KBM-7 (cell line): ENCODE measurements around the gene RTL5.

Source experiments
- DNase-seq: peaks from one replicate; pipeline ENCODE4 v3.0.0-alpha.2; 2015
- in situ Hi-C: fragments of 300-500 bp; cut with MboI; formaldehyde crosslinking; loops from 2 replicates; pipeline ENCODE4 v1.14.3; 2020; ENCODE audit warnings: low sequenced_read_pairs, low pct_unique_long_range_greater_than_20kb, mixed read lengths

Gene RTL5

DNA sequence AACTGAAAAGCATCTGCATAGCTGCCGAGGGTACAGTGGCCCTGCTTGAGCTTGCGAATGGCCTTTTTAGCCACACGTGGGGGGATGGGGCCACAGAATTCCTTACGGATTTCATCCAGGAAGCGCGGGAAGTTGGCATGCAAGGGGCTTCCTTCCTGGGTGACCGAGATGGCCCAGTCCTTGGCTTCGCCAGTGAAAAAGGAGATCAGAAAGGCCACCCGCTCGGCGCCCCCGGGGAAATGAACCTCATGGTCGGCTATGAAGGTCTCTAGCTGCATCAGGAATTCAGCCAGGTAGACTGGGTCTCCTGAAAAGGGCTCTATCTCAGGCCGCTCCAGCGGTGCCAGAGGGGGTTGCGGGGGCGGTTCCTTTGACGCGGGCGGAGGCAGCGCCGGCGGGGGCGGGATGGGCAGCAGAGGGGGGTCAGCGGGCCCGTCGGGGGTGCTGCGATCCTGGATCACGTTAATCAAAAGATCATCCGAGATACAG, 909 bp downstream of the RTL5 start:
- no peak for DNase-seq
- in situ Hi-C loops = no loop called here

DNA sequence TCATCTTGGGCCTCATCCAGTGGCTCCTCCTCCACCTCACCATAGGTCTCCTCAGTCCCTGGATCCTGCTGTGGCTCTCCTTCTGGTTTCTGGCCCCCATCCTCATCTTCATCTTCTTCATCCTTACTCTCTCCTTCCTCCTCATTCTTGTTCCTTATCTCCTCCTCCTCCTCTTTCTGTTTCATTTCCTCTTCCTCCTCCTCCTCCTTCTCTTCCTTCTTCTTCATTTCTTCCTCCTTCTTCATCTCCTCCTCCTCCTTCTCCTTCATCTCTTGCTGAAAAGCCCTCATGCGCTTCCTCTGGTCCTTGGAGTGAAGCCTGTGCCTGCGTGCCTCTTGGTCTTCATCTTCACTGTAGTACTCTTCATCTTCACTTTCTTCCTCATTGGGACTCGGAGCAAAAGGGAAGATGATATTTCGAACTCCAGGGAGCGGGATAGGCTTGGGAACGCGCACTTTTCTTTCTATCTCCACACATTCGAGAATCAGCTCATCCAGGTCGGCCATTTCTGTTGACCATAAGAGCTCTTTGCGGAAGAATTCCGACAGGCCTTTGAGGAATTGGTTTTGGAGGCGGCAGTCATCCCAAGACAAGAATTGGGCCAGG, 1.5 kb downstream of the RTL5 start:
- in situ Hi-C loops = no loop called here
- no peak for DNase-seq

GRCh38 chrX:72129661-72130060, 2.1 kb downstream of the RTL5 start:
- no peak for DNase-seq
- in situ Hi-C loops = no loop called here

- DNase-seq = peak; percentile 62
- in situ Hi-C loops = no loop called here
Measured at GRCh38 chrX:72128881-72129280, 2.8 kb downstream of the RTL5 start.

GRCh38 chrX:72128183-72128834, 3.4 kb downstream of the RTL5 start:
- no peak for DNase-seq
- in situ Hi-C loops = no loop called here

DNA sequence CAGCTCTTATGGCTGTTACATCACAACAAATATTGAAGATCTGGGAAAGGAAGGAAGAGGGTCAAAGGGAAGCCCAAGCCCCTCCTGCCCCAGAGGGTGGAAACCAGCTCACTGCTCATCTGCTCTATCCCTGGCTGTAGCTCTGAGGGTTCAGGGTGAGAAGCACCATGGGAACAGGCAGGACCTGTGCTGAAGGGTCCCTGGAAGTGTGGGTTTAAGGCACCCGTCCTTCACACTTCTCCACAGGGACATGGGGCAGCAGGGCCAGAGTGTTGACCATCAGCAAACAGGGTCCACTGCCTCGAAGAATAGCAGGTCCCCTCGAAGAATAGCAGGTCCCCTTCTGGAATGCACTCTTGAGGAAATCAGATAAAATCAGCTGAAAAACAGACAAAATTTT, 4.4 kb downstream of the RTL5 start:
- no peak for DNase-seq
- in situ Hi-C loops = no loop called here

- in situ Hi-C loops = no loop called here
- peak; percentile 98 for DNase-seq
Measured at GRCh38 chrX:72126539-72127140, 5.1 kb downstream of the RTL5 start.

GRCh38 chrX:72126048-72126415, 5.7 kb downstream of the RTL5 start:
- in situ Hi-C loops = no loop called here
- DNase-seq = no peak

GRCh38 chrX:72125331-72126047, 6.2 kb downstream of the RTL5 start:
- in situ Hi-C loops = no loop called here
- DNase-seq = no peak

DNA sequence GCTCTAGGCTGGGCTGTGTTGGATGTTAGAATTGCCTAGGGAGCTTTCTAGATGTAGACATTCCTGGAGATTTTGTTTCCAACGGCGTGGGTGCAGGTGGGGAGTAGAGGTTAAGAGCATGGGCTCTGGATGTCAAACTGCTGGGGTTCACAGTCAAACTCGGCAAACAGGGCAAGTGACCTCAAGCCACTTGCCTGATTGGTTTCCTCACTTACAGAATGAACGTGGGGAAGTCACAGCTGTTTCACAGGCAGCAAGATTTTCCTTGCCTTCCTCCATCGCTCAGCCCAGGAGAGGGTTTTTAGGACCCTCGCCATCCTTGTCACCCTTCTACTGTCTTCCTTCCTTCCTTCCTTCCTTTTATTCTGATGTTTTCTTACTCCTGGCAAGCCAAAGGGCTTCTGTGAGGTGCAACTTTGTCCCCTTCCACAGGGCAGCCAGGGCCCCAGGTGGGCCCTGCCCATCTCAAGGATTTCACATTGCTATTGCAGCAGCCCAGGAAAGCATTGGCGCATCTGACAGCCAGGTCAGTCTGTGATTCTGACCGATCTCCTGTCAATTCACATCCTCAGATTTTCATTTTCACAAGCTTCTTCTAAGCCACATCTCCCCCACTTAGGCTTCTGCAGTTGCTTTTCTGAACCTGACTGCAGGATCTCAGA, 7.0 kb downstream of the RTL5 start:
- no peak for DNase-seq
- in situ Hi-C loops = no loop called here

DNA sequence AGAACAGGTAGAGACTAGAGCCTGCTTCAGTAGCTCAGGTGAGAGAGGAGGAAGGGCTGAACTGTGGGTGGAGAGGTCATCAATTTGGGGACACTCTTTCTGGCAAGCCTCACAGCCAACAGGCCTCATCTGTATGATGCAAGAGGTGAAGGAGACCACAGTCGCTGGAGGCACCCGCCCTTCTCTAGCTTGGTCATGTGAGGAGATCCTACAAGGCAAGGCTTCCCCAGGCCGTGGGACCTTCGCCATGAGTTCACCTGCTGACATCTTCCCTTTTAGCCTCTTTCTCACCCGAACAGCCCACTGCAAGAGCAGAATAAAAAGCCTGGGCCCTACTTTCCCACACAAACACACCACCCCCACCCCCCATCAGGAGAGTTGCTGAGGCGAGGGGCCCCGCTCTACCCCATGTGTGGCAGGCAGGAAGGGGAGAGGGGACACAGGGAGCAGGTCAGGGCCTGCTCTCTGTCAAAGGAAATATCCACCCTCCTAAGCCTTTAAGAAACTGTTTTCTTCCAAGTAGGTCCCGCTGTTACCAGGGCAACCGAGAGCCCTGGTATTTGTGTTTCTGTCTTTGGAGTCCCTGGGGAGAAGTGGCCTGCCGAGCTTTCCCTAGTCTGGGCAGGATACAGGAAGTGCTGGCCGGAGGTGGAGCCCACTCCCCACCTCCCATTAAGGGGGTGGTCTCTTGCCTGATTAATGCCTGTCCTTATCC, 8.1 kb downstream of the RTL5 start:
- peak; percentile 65 for DNase-seq
- in situ Hi-C loops = no loop called here

DNA sequence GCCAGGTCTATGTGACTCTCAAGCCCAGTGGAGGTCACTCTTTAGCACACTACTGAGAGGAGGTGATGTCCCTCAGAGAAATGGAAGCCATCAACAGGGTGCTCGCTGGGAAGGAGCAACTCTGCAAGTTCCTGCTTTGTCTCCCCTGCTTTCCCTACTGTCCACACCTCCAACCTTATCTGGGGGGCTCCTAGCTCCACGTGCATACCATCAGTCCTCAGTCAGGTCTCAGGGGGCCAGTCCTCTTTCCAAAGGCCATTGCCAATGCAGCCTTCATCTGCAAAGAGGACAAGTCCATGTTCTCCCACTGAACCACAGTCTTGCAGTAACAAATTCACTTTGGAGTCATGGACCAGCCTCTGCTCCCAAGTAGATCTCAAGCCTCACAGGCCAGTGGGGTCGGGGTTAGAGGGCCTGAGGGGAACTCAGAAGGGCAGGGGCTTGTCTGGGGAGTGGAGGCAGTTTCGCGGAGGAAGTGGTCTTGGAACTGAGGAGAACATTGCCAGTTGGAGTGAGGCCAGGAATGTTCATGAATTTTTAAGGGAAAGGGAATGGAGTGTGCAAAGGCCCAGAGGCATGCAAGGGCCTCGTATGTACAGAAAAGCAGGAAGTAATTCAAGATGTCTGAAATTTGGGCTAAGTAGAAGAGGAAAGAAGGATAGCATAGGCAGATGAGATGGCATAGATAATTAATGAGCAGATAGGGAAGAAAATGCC, 8.9 kb downstream of the RTL5 start:
- in situ Hi-C loops = no loop called here
- DNase-seq = no peak

DNA sequence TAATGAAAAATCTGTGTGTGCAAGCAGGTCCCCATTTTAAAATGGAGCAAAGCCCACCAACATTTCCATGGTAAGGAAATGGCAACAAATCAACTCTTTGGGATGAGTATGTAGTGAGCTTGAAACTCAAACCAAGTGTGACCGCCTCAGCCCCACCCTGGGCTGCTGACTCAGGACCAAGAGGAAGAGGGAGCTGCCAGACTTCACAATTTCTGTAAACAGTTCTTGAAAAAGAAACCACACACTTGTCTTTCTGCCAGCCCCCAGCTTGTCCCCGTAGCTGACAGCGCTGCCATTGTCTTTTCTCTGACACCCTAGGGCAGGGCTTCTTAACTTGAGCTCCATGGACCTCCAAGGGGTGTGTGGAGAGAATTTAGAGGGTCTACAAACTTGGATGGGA, 10.3 kb downstream of the RTL5 start:
- DNase-seq = peak; percentile 83
- in situ Hi-C loops = no loop called here

- DNase-seq = no peak
- in situ Hi-C loops = no loop called here
Measured at GRCh38 chrX:72120837-72121236, 10.9 kb downstream of the RTL5 start.

GRCh38 chrX:72117636-72118210, 14.0 kb downstream of the RTL5 start:
- DNase-seq = no peak
- in situ Hi-C loops = no loop called here

GRCh38 chrX:72115380-72115779, 16.3 kb downstream of the RTL5 start:
- in situ Hi-C loops = no loop called here
- DNase-seq = no peak

DNA sequence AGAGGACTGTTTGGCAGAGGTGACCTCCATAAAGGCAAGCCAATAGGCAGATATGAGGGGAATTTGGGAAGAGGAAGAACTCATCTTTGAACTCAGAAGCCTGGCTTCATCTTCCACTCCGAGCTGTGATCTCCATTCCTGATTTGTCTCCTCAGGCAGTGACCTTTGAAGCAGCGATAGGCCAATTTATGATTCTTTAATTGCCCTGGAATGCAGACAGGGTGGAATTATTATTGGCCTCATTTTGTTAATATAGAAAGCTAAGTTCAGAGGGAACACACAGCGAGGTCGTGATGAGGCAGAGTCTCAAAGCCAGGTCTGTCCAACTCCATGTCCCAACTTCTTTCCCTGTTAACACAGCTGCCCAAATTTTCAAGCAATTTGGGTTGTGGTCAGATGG, 16.9 kb downstream of the RTL5 start:
- DNase-seq = no peak
- in situ Hi-C loops = no loop called here

DNA sequence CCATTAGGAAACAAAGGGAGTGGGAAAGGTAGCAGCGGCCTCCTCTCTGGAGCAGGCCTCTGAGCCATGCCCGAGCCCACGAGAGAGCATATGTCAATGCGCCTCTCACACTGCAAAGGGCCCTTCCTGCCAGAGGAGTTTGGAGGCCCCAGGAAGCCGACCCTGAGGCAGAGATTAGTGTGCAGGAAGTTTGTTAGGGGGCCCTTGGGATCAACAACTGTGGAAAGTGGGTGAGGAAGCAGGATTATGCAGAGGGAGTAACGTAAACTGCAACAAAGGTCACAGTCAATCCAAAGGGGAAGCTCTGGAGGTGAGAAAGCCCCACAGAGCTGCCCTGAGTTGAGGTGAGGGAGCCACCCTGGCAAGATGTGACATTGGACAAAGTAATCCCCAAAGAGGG, 17.4 kb downstream of the RTL5 start:
- in situ Hi-C loops = no loop called here
- DNase-seq = no peak
